ENCODE data around the gene PNRC1. TPM values are rescaled to one million over a fixed set of nuclear protein-coding genes. Genes with fewer than 3 reads are reported as not detected.

Gene PNRC1
- total and polyA plus RNA-seq, 10 donors: 73.1 to 350 (median 309) TPM

- H3K4me3 ChIP-seq: peak overlapping the region in 4 of 8 donors; percentile 1 to 83 (median 70)
- peaks cover 22 to 79% (median 52%) of the 10 kb centered on the region in 6 donors for H3K4me1 ChIP-seq
- TF ChIP-seq POLR2AphosphoS5 (IDR thresholded peaks at IDR 0.05) (peak in 1 of 3 donors; percentile 55), POLR2A (IDR thresholded peaks at IDR 0.05) (no peak)
- intact Hi-C loops (cut with DNase I; ENCODE audit: low total_unique reads): loop anchor here (10.0 kb wide), 1 partner anchor 60 kb away; the partner anchor contains the start of gene PM20D2
- no peaks in the 10 kb centered on the region for H3K27me3 ChIP-seq (replicated peaks in 1 of 7)
- WGBS, 5 donors: 56 to 61% (median 59%) methylated on average over 3 of the region's 3 CpGs
- H3K27ac ChIP-seq: peak overlapping the region in 2 of 8 donors; percentile 19 to 49
- DNase-seq: no peak
- H3K36me3 ChIP-seq: peaks cover 0 to 48% (median 30%) of the 10 kb centered on the region in 6 donors
- H3K9me3 ChIP-seq: no peaks in the 10 kb centered on the region
These were observed 4.4 kb downstream of the PNRC1 start for GRCh38 chr6:89084954-89085353.

DNA sequence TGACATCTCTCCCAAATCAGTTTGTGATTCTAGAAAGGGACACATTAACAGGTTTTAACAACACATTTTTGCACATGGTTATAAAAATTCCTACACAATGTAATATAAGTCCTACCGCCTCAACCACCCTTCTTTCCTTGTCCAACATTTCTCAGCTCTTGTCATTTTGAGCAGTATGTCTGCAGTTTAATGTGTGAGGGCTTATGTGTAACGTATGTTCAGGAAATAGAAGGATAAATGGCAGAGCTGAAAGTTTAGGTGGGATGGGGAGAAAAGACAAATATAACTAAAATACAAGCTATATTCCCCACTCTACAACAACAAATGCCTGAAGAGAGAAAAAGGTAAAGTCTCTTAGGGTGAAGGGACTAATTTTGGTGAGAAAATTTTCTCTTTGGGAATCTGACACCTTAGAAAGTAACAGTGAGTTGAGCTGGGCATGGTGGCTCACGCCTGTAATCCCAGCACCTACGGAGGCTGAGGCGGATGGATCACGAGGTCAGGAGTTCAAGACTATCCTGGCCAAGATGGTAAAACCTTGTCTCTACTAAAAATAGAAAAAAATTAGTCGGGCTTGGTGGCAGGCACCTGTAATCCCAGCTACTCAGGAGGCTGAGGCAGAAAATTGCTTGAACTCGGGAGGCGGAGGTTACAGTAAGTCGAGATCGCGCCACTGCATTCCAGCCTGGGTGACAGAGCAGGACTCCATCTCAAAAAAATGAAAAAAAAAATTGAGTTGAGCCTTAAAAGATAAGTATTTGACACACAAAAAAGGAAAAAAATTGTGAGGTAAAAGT lies 5.1 kb downstream of the PNRC1 start:
- Histone ChIP-seq H3K4me3 (peak overlapping the region in 1 of 8 donors; percentile 83), H3K4me1 (peaks cover 22 to 85% (median 53%) of the 10 kb centered on the region in 6 donors), H3K9me3 (no peaks in the 10 kb centered on the region), H3K27ac (peak overlapping the region in 2 of 8 donors; percentile 49 to 72), H3K27me3 (replicated peaks in 1 of 7) (no peaks in the 10 kb centered on the region), H3K36me3 (peaks cover 0 to 48% (median 30%) of the 10 kb centered on the region in 6 donors)
- intact Hi-C loops (cut with DNase I; ENCODE audit: low total_unique reads): loop anchor here (10.0 kb wide), 1 partner anchor 59 kb away; the partner anchor contains the start of gene PM20D2
- no peak for DNase-seq
- WGBS, 5 donors: 92 to 96% (median 93%) methylated on average over 12 of the region's 12 CpGs
- TF ChIP-seq, protein P1, sequence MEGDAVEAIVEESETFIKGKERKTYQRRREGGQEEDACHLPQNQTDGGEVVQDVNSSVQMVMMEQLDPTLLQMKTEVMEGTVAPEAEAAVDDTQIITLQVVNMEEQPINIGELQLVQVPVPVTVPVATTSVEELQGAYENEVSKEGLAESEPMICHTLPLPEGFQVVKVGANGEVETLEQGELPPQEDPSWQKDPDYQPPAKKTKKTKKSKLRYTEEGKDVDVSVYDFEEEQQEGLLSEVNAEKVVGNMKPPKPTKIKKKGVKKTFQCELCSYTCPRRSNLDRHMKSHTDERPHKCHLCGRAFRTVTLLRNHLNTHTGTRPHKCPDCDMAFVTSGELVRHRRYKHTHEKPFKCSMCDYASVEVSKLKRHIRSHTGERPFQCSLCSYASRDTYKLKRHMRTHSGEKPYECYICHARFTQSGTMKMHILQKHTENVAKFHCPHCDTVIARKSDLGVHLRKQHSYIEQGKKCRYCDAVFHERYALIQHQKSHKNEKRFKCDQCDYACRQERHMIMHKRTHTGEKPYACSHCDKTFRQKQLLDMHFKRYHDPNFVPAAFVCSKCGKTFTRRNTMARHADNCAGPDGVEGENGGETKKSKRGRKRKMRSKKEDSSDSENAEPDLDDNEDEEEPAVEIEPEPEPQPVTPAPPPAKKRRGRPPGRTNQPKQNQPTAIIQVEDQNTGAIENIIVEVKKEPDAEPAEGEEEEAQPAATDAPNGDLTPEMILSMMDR (IDR thresholded peaks at IDR 0.05 in 8 of 11, conservative IDR thresholded peaks at IDR 0.05 in 3 of 11): no peak
- peak in 2 of 3 donors; percentile 37 to 45 for TF ChIP-seq POLR2AphosphoS5 (IDR thresholded peaks at IDR 0.05)

- Histone ChIP-seq H3K36me3 (peaks cover 0 to 45% (median 29%) of the 10 kb centered on the region in 6 donors), H3K27ac (peak overlapping the region in 4 of 8 donors; percentile 3 to 72 (median 51)), H3K27me3 (replicated peaks in 1 of 7) (no peaks in the 10 kb centered on the region), H3K9me3 (no peaks in the 10 kb centered on the region), H3K4me1 (peaks cover 22 to 82% (median 50%) of the 10 kb centered on the region in 6 donors), H3K4me3 (no peak overlapping the region)
- WGBS, 5 donors: 34 to 78% (median 63%) methylated on average over 1 of the region's 1 CpG
- intact Hi-C loops (cut with DNase I; ENCODE audit: low total_unique reads): loop anchor here (10.0 kb wide), 1 partner anchor 57 kb away; the partner anchor contains the start of gene PM20D2
- TF ChIP-seq POLR2A (IDR thresholded peaks at IDR 0.05) (no peak), POLR2AphosphoS5 (IDR thresholded peaks at IDR 0.05) (no peak)
- TF ChIP-seq, protein P1 (IDR thresholded peaks at IDR 0.05 in 8 of 11, conservative IDR thresholded peaks at IDR 0.05 in 3 of 11): no peak
- no peak for DNase-seq
These were observed 7.3 kb downstream of the PNRC1 start for GRCh38 chr6:89087881-89088280.

DNA sequence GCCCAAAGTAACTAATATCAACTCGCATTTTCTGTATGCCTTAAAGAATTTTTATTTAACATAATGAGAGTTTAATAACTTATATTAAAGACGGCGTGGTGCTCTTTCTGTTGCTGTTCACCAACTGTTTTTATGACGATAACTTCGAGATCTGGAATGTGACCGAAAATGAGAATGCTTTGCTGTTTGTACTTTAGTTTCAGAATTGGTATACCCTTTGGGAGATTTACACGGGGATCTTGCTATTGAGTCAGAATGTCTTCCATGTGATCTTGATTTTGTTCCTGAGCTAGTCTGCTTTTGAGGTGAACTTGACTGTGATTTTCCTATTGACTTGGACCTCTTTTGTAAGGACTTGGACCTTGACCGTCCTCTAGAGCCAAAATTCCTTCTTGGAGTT lies 17.9 kb downstream of the PNRC1 start:
- Histone ChIP-seq H3K4me1 (no peaks in the 10 kb centered on the region), H3K4me3 (no peak overlapping the region), H3K36me3 (no peaks in the 10 kb centered on the region), H3K27ac (no peak overlapping the region), H3K27me3 (replicated peaks in 1 of 7) (no peaks in the 10 kb centered on the region), H3K9me3 (no peaks in the 10 kb centered on the region)
- no peak for DNase-seq
- intact Hi-C loops (cut with DNase I; ENCODE audit: low total_unique reads): no loop called here
- 78 to 88% (median 80%) methylated on average over 8 of the region's 8 CpGs for WGBS, 5 donors
- no peak for TF ChIP-seq POLR2AphosphoS5 (IDR thresholded peaks at IDR 0.05)
- TF ChIP-seq, protein P1 (IDR thresholded peaks at IDR 0.05 in 8 of 11, conservative IDR thresholded peaks at IDR 0.05 in 3 of 11): no peak
- no peak for TF ChIP-seq POLR2A (IDR thresholded peaks at IDR 0.05)
